GM12875 (cell line): ENCODE data around the gene GGCT.
A peak's percentile ranks its signal among the peaks of the same experiment; 100 is the strongest.

ENCODE experiments used
- H3K4me3 ChIP-seq: one replicate; pipeline ENCODE4 v1.5.1; 2011; ENCODE audit warnings: low read depth, low read length, control low read depth
- TF ChIP-seq, protein P1 (sequence below): IDR thresholded peaks from 2 replicates; pipeline ENCODE4 v1.5.1; 2011; ENCODE audit warnings: low read depth, mild to moderate bottlenecking, control low read depth, inconsistent platforms, low read length, moderate library complexity, borderline replicate concordance; ENCODE audit not compliant: insufficient read depth

Gene GGCT, protein sequence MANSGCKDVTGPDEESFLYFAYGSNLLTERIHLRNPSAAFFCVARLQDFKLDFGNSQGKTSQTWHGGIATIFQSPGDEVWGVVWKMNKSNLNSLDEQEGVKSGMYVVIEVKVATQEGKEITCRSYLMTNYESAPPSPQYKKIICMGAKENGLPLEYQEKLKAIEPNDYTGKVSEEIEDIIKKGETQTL

DNA sequence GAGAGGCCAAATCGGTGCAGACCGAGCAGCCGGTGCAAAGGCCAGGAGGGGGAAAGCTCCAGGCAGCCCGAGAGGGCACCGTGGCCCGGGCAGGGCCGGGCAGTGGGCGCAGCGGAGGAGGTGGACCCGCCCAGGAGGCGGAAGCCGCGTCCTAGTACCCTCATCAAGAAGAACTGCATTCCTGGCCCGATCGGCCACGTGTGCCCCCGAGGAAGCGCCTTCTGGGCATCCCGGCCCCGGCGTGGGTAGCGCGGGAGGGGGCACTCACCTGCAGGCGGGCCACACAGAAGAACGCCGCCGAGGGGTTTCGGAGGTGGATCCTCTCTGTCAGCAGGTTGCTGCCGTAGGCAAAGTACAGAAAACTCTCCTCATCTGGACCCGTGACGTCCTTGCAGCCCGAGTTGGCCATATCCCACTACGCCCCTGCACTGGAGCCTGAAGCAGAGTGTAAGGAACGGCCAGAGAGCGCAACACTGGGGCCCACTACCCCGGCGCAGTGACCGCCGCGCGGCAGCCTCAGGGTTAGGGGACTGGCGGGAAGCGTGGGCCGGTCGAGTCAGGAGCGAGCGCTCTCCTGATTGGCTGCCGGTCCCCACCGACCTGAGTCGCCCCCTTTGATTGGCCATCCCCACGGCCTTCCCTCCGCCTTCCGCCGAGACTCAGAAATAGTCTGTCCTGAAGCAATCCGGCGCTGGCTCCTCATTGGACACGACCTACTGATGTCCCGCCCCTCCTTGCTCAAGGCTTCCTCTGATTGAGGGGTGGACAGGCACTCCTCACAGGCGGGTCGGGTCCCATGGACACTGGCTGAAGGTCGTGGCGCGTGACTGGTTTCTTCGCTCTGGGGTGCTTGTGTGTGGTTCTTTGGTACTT lies at the start of gene GGCT:
Gene GGCT (minus strand): TSS at position 529 of the 873 bp plus-strand sequence. CDS start 120 bp downstream, at position 409.
- H3K4me3 ChIP-seq, result peak within 1 kb of the TSS; percentile 82
- TF ChIP-seq, protein P1, sequence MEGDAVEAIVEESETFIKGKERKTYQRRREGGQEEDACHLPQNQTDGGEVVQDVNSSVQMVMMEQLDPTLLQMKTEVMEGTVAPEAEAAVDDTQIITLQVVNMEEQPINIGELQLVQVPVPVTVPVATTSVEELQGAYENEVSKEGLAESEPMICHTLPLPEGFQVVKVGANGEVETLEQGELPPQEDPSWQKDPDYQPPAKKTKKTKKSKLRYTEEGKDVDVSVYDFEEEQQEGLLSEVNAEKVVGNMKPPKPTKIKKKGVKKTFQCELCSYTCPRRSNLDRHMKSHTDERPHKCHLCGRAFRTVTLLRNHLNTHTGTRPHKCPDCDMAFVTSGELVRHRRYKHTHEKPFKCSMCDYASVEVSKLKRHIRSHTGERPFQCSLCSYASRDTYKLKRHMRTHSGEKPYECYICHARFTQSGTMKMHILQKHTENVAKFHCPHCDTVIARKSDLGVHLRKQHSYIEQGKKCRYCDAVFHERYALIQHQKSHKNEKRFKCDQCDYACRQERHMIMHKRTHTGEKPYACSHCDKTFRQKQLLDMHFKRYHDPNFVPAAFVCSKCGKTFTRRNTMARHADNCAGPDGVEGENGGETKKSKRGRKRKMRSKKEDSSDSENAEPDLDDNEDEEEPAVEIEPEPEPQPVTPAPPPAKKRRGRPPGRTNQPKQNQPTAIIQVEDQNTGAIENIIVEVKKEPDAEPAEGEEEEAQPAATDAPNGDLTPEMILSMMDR, result no peak

DNA sequence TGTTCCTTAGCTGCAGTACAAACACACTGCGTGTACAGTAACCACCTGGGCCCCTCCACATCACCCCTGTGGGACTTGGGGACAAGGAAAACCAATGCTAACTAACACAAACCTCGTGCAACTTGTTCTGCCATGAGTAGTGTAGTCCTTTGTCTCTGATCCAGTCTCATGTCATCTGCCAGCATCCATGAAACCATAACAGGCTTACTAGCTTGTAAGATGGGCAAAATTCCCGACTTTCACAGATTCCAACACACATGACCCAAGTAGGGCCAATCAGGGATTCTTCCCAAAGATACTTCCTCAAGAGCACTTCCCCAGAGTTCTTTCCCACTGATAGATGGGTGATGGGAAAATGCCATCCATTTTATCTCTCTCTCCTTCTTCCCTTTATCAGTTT lies 48.9 kb upstream of the GGCT start:
- no peak overlapping the region for H3K4me3 ChIP-seq
- TF ChIP-seq, protein P1, result no peak

DNA sequence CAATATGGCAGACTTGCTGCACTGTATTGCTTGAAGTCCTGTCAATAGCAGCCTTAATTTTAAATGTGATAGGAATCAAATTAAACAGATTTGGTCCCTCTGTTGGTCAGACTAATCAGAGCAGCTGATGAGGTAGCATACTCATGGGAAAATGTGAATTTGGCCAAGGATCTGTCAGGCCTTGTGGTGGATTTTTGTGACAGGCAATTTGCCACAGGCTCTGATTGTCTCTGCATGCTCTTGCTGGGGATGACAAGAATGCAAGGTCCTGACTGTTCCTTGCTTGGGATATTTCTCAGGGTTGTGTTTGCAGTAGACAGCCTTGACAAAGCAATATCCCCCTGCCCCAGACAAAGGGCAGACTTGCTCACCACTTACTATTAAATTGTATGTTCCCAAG lies 48.5 kb upstream of the GGCT start:
- H3K4me3 ChIP-seq, result no peak overlapping the region
- TF ChIP-seq, protein P1, result no peak

DNA sequence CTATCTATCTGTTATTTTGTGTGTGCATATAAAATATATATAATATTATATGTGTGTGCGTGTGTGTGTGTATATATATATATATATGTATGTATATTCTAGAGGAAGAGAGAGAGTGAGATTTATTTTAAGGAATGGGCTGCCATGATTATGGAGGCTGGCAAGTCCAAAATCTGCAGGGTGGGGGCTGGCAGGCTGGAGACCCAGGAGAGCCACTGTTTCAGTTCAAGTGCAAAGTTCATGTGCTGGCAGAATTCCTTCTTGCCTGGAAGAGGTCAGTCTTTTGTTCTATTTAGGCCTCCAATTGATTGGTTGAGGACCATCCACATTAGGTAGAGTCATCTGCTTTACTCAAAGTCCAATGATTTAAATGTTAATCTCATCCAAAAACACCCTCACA lies 47.7 kb upstream of the GGCT start:
- H3K4me3 ChIP-seq, result no peak overlapping the region
- TF ChIP-seq, protein P1, result no peak

DNA sequence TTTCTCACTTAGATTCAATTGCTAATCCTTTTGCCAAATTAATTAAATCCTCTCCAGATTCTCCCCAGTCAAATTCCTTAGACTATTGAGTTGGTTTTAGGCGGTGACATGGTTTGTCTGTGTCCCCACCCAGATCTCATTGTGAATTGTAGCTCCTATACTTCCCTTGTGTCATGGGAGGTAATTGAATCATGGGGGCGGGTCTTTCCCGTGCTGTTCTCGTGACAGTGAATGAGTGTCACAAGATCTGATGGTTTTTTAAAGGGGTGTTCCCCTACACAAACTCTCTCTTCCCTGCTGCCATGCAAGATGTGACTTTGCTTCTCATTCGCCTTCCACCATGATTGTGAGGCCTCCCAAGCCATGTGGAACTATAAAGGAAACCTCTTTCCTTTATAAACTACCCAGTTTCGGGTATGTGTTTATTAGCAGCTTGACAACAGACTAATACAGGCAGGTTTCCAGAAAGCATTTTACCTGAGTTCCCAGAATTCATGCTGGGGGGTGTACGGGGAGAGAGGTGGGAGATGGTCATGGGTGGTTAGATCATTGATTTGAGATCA lies 45.4 kb upstream of the GGCT start:
- H3K4me3 ChIP-seq, result no peak overlapping the region
- TF ChIP-seq, protein P1, result no peak

DNA sequence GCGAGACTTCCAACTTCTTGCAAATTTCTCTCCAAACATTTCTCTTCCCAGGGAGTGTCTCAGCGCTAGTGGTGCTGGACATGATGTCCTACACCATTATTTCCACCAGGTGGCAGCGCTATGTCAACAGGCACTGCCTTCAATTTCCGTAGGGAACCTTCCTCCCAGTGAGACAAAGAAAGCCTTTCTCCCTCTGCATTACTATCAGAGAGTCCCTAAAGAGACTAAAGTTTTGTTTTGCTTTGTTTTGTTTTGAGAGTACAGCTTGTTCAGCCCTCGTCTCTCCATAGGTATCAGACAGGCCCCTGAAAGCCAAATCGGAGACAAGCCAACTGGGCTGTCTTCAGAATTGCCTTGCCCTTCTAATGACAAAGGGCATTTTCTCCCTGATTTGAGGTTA lies 44.2 kb upstream of the GGCT start:
- H3K4me3 ChIP-seq, result no peak overlapping the region
- TF ChIP-seq, protein P1, result peak; percentile 66; the same call in 1 of the 2 replicates
